ENCODE data around the gene SULT1E1.
"Not testable (repeated sequence)": the region's sequence is repeated elsewhere in the genome, so short reads cannot be mapped to it uniquely, and the experiment has no call there.

SULT1E1 gene

GRCh38 chr4:69838977-69839376 is 21.0 kb downstream of the SULT1E1 start:
- no peak for DNase-seq

- no peak for DNase-seq
Measured at GRCh38 chr4:69836287-69836686, 23.7 kb downstream of the SULT1E1 start.

- DNase-seq: no peak
Measured at GRCh38 chr4:69835766-69836165, 24.2 kb downstream of the SULT1E1 start.

GRCh38 chr4:69833251-69833650 is 26.7 kb downstream of the SULT1E1 start:
- no peak for DNase-seq

- no peak for DNase-seq
Measured at GRCh38 chr4:69832326-69833030, 27.5 kb downstream of the SULT1E1 start.

- no peak for DNase-seq
Measured at GRCh38 chr4:69831646-69832325, 28.2 kb downstream of the SULT1E1 start.

- DNase-seq: no peak
Measured at GRCh38 chr4:69831270-69831627, 28.7 kb downstream of the SULT1E1 start.

- DNase-seq: no peak
Measured at GRCh38 chr4:69830560-69831269, 29.2 kb downstream of the SULT1E1 start.

GRCh38 chr4:69830192-69830559 is 29.8 kb downstream of the SULT1E1 start:
- no peak for DNase-seq

- DNase-seq: no peak
Measured at GRCh38 chr4:69829678-69830077, 30.3 kb downstream of the SULT1E1 start.

GRCh38 chr4:69828828-69829227 is 31.1 kb downstream of the SULT1E1 start:
- no peak for DNase-seq

GRCh38 chr4:69825056-69825455 is 34.9 kb downstream of the SULT1E1 start:
- not testable (repeated sequence) for DNase-seq

GRCh38 chr4:69823481-69824186 is 36.3 kb downstream of the SULT1E1 start:
- no peak for DNase-seq

GRCh38 chr4:69823048-69823447 is 36.9 kb downstream of the SULT1E1 start:
- DNase-seq: no peak

- no peak for DNase-seq
Measured at GRCh38 chr4:69822198-69822597, 37.7 kb downstream of the SULT1E1 start.

- no peak for DNase-seq
Measured at GRCh38 chr4:69818060-69818639, 41.8 kb downstream of the SULT1E1 start.

- DNase-seq: no peak
Measured at GRCh38 chr4:69816236-69816635, 43.7 kb downstream of the SULT1E1 start.

GRCh38 chr4:69813628-69814027 is 46.3 kb downstream of the SULT1E1 start:
- no peak for DNase-seq

GRCh38 chr4:69811166-69811565 is 48.8 kb downstream of the SULT1E1 start:
- DNase-seq: no peak

- DNase-seq: no peak
Measured at GRCh38 chr4:69800599-69800998, 59.3 kb downstream of the SULT1E1 start.

GRCh38 chr4:69799337-69799736 is 60.6 kb downstream of the SULT1E1 start:
- no peak for DNase-seq

- DNase-seq: no peak
Measured at GRCh38 chr4:69793732-69794131, 66.2 kb downstream of the SULT1E1 start.

Measured in HCEC 1CT (cell line).